Measurements from ENCODE around the gene NAA25.

GRCh38 chr12:112111931-112112330, 3.3 kb upstream of the NAA25 start:
- TF ChIP-seq CTCF (IDR thresholded peaks at IDR 0.05) (no peak), POLR2A (IDR thresholded peaks at IDR 0.05) (no peak)
